Activated naive CD4-positive, alpha-beta T cell treated with Interleukin-2 at 50 U/mL for 16 hours (primary cell): ENCODE measurements around the gene COL5A1.

Experiments
- DNase-seq: peaks from one replicate; pipeline ENCODE4 v3.0.0-alpha.2; 2020

COL5A1 gene

DNA sequence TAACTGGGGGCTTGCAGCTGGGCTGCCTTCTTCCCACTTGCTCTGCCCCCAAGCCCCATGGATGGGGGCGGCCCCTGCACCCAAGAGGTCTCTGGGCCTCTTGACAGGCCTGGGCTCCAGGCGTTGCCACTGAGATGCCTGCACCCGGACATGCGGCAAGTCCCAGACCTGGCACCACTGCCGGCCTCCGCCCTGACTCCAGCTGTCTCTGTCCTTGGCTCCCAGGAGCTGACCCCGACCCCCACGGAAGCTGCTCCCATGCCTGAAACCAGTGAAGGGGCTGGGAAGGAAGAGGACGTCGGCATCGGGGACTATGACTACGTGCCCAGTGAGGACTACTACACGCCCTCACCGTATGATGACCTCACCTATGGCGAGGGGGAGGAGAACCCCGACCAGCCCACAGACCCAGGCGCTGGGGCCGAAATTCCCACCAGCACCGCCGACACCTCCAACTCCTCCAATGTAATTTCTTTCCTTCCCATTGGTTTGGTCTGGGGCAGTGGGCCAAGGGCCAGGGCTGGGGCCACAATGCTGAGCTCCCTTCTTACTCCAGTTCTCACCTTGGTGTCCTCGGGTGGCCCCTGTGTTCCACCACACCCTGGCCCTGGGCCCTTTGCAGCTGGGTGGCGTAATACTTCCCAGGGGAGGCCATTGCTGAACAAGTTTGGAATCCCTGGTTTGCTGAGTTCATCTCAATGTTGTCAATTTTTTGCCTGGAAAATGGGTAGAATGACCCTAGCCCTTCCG, 88.6 kb downstream of the COL5A1 start:
- no peak for DNase-seq

DNA sequence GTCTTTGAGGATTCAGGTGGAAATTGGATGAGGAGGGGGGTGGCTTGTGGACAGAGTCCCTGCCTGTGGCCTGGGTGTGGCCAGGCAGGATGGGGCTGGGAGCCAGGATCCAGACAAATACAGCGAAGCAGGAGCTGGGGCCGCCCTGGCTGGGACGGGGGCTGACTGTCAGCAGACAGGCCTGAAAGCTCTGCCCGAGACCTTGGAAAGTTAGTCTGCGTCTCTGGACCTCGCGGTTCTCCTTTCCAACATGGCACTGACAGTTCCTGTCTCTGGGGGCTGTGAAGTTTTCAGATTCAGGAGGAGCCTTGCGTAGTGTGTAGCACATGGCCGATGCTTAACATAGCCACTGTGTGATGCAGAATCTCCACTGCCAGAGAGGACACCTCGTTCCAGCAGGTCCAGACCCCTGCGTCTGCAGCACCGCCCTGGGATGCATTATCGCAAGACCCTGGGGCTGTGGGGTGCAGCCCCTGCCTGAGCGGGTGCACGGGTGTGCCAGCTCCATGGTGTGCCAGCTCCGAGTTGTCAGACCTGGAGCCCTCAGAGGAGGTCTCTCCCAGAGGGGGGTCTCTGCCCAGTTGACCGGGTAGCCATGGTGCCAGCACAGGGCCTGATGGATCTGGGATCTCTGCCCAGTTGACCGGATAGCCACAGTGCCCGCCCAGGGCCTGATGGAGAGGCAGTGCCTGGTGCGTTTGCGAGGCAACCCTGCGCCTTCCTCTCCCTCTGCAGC, 89.3 kb downstream of the COL5A1 start:
- no peak for DNase-seq

DNA sequence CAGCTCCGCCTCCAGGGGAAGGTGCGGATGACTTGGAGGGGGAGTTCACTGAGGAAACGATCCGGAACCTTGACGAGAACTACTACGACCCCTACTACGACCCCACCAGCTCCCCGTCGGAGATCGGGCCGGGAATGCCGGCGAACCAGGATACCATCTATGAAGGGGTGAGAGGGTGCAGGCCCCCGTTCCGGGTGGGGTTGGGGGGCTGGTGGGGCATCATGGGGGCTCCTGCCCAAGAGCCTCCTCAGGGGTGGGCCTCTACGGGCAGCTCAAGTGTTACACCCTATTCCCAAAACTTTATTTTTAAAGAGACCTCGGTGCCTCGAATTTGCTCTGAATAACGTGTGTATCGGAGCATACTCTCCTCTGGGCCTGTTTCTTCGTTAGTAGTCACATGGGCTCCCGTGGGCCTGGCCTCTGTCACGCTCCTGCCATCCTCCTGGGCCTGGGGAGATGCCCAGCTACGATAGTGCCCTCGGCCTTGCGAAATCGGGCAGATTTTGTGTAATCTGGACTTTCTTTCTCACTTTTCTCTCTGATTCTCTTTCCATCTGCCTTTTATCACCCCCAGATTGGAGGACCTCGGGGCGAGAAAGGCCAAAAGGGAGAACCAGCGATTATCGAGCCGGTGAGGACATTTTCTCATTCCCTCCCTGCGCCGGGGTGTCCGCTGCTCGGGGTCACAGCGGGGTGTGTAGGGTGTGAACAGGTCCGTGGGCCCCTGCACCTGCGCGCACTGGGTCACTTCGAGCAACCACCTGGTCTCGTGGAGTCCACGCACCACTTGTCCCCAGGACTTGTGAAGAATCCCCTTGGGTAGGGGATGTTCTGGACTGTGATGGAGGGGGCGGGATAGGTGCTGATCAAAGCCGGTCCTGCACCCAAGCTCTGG, 90.1 kb downstream of the COL5A1 start:
- no peak for DNase-seq

DNA sequence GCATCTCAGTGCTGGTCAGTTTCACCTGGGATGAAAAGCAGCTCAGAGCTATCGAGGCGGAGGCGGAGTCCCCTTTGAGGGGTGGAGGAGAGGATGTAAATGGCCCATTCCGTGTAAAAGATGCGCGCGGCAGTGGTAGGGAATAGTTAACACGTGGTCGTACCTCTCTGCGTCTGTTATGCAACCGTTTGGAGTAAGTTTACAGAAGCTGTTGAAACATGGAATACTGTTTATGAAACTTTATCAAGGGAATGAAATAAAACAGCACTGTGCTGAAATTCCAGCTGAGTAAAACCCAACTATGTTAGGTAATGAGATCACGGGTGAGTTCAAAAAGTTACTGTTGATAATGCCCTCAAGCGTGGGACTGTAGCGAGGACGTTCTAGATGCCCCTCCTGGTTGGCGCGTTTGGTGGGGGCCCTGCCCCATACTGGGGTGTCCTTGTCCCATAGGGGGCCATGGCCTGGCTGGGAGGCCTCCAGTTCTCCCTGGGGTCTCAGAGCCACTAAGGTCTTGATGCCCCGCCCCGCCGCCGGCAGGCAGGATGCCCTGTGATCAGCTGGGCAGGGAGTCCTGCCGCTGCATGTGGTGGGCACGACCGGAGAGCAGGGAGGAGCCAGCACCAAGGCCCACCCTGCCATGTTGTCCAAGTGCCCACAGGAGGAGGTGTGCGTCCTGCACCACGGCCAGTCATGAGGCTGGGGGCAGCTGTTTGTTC, 90.9 kb downstream of the COL5A1 start:
- DNase-seq, result no peak

DNA sequence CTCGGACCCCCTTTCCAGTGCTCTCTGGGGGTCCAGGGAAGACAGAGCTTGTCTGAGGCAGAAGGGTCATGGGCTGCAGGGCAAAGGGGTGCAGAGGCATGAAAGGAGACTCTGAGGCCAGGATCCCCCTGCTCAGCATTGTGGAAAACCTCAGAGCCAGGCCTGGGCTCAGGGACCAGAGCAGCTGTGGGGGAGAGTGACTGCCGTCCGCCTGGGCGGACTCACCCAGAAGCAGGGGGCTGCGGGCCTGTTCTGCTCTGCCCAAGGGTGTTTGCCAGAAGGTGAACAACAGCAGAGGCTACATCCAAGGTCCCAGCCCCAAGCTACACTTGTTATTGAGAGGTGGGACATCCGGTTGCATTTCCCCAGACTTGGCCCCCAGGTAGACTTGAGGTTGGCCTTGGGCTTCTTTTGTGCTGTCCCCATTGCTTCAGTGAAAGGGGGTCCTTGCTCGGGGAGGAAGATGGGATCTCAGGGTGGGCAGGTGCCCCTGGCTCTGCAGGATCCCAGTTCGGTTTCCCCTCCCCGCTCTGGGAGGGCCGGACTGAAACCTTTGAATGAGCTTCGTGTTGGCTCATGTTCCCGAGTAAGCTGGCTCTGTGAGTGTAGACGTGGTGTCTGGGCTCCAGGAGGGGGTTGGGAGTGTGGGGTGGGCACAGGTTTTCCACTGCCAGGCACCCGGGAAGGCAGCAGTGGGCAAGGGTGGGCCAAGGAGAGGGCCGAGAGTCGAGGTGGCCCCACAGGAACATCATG, 92.1 kb downstream of the COL5A1 start:
- DNase-seq, result no peak

DNA sequence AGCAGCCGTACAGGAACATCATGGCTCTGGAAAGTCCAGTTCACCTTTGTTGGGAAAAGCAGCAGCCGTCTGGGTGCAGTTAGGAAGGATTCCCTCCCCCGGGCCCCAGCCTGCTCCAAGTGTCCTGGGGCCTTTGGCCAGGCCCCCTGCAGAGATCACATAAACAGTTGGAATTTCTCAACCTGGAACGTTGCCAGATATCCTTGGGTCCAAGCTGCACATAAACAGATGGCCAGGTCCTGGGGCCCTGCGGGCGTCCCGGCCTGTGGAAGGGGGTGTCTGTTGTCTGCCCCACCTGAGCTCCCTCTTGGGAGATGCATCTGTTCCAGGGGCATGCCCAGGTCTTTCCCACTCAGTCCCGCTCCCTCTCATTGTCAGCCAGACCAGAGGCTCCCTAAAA, 92.7 kb downstream of the COL5A1 start:
- DNase-seq, result no peak

DNA sequence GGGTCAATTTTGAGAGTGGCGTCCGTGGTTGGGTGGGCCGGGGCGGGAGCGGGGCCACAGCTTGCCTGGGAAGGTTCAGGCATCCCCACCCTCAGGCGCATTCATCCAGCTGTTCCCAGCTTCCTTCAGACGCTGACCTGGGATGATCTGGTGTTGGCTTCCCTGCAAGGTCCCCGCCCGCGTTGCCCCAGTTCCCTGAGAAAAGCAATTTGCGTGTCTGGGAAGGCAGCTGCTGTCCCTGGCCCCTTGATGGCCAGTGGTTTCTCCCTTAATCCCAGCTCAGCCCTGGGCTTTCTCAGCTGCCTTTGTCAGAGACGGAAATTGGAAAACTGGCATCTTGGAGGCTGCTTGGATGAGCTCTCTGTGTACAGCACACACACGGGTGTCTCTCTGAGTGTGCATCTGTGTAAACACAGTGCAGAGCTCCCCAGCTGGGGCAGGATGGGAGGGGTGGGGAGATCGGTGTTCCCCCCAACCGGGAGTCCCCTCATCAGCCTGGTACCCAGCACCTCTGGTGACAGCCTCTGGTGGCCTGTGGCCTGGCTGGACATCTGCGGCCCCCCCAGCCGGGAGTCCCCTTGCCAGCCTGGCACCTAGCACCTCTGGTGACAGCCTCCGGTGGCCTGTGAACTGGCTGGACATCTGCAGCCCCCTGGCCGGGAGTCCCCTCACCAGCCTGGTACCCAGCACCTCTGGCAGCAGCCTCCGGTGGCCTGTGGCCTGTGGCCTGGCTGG, 94.0 kb downstream of the COL5A1 start:
- no peak for DNase-seq

DNA sequence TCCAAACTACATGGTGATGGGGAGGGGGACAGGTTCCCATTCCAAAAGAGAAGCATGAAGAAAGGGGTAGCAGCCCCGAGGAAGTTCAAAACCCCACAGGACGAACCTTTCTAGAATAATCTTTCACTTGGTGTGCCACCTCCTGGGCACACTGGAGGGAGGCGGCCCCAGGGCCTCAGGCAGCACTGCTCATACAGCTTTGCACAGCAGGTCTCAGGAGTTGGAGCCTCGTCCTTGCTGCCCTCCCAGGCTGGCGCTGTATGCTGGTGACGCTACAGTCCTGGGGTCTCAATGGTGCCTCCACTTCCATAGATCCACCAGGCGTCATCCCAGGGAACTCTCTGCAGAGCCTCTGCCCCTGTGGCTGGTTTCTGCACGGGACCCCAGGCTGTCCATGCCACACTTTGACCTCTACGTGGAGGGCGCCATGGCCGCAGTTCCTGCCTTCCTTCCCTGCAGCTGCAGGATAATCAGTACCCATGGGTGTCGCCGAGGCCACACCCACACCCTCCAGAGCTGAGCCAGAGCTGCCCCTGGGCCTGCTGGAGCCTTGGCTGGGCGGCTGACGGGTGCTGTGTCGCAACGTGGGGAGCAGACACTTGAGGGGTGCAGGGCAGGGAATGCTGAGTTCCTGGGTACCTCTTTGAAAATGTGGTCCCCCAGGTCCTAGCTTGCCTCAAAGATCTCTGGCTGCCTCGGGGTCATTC, 95.3 kb downstream of the COL5A1 start:
- DNase-seq, result no peak

DNA sequence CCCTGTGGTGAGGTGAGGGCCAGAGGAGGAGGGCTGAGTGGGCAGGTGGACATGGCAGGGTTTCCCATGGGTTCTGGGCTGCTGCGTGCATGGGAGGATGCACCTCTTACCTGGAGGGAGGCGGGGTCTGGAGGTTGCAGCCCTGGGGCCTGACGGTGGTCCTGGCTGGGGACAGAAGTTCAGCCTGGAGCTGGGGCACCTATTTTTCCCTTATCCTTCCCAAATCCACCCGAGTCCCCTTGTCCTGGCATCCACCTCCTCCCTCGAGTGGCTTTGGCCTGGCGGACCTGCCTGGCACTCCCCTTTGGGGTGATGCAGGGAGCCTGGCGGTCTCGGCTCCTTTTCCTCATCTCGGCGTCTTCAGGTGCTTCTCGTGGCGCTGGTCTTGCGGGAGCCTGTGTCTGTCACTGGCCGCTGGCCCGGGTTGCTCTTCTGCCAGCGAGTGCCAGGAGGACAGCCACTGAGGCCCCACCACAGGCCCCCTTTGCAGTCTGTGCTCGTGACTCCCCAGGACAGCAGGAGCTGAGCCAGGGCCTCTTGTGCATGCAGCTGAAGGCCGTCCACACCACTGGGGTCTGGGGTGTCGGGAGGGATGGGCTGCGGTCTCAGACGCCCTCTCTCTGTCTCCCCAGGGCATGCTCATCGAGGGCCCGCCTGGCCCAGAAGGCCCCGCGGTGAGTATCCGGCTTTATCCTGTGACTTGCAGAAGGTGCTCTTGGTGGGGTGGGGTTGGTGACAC, 96.4 kb downstream of the COL5A1 start:
- DNase-seq, result no peak

DNA sequence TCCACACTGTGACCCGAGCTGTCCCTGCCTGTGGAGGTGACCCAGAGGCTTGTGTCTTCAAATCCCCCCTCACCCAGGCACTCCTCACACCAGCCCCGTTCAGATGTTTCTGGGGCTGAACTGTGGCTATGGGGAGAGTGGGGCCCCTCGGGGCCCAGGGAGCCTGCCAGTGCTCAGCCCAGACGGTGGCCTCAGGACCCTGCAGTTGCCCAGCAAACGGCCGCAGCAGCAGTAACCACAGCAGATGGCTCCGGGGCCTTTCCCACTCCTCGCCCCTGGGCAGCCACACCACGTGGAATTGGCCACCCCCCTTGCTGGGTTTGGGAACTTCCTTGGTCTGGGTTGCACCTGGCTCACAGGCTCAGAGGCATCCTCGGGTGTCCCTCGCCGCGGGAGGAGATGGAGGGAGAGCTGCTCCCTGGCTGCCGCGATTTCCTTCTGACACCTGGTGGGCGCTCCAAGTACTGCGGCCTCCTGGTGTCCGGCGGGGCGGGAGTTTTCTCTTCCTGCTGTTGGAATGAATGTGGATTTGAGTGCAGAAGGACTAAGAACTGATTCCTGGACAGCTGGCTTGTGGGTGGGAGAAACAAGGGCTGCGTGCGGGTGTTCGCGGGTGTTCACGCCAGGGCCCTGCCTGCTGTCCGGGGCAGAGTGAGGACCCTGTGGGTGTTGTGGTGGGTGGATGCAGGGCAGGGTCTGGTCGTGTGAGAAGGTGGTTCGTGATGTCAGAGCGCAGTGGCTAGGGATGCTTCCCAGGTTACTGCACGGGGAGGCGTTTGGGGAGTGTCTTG, 97.5 kb downstream of the COL5A1 start:
- peak; percentile 30 for DNase-seq

DNA sequence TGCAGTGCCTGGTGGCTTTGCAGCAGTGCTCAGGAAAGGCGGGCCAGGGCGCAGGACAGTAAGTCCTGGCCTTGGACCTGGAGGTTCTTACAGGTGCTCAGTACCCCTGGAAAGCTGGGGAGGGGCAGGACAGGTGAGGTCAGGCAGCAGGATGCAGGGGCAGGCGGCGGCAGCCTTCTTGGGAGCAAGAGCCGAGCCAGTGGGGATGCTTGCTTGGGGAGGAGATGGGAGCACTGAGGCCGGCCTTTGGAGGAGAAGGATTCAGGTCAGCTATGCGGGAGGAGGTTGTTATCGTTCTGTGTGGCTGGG, 98.0 kb downstream of the COL5A1 start:
- no peak for DNase-seq

DNA sequence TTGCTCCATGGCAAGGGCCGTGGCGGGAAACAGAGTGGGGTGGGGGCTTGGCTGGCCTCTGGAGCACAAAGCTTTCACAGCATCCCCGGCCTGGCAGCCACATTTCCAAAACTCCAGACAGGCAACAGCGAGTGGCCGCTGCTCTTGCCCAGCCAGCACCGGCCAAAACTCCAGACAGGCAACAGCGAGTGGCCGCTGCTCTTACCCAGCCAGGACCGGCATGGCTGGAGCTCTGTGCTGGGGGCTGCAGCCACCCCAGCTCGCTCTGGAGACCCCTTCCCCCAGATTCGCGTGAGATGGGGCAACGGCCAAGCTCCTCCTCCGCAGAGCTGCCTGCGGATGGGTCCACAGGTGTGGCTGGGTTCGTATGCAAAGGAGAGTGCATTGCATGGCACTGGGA, 98.5 kb downstream of the COL5A1 start:
- no peak for DNase-seq

DNA sequence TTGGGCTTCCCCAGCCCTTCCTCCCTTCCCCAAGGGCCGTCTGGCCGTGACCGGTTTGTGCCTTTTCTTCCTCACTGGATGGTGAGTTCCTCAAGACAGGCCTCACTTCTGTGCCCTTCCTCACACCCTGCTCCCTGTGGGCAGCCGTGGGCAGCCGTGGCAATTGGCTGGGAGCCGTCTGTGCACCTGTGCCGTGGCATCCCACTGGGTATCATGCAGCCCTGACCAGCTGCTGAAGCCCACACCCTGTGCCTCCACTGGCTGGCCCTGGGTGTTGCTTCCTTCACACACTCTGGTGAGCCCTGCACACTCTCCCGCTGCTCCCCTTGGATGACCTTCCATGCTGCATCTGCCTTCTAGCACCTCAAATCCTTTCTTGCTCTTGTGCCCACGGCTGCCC, 100.2 kb downstream of the COL5A1 start:
- DNase-seq, result no peak

DNA sequence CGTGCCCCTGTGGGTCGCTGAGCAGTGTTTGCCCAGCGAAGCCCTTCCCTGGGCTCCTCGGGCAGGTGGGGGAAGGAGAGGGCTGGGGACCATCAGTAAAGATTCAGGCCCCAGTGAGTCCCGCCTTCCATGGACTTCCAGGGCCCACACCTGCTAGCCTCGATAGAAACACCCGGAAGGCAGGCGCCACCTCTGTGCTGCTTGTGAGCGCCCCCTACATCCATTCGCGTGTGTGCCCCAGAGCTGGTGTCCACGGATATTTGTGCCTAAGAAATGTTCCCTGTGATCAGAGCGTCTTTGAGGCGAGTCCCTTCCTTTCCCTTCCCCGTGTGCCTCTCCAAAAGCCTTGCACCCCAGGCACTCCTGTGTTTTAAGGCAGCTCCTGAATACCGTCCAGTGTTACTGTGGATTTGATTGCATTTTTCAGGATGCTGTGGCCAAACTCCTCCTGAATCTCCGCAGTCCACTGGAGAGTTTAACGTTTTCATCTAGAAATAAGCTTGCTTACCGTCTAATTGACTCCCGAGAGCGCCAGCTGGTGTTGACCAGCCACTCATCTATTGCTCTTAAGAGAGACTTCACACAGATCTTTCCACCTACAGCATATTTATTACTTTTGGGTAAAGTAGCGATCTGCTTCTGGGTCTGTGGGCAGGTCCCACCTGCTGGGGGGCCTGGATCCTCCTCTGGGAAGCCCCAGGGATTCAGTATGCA, 101.4 kb downstream of the COL5A1 start:
- DNase-seq, result no peak

DNA sequence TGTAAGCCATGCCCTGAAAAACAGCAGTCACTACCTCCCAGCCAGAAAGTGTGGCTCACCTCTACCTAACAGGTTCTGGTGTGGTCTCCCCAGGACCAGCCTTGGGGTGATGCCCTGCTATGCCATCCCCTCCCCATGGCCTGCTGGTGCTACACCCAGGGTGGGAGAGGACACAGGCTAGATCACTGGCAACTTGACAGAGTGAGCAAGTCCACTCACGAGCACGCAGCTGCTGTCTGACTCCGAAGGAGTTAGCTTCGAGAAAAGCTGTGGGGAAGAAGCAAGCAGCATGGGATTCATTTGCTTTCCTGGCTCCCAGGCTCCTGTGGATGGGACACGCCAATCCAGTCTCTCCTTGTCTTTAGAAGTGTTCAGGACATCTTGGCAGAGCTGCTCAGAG, 102.2 kb downstream of the COL5A1 start:
- DNase-seq, result no peak

DNA sequence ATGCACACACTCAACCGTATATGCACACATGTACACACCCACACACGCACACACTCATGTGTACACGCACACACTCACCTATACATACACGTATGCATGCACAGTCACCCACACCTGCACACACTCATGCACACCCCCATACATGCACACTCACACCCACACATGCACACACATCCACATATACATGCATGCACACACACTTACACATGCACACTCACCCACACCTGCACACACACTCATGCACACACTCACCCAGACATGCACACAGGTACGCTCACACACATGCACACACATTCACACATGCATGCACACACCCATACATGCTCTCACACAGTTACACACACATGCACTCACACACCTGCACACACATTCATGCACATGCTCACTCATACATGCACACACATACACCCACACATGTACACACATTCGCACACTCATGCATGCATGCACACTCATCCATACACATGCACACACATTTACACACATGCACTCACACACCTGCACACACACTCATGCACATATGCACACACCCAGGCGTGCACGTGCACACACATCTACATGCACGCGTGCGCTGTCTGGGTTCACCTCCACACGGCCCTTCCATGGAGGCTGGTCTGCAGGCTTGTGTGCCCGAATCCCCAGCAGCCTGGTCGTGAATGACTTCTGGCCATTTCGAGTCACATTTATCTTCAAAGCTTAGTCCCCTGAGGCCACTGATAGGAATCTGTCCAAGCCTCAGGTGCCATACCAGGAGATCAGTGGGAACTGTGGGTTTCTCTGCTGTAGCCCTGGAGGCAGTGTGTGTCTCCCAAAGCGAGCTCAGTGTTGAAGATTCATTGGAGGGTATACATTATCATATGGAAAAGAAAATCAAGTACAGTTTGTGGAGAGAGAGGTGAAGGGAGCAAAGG, 103.0 kb downstream of the COL5A1 start:
- DNase-seq, result no peak

DNA sequence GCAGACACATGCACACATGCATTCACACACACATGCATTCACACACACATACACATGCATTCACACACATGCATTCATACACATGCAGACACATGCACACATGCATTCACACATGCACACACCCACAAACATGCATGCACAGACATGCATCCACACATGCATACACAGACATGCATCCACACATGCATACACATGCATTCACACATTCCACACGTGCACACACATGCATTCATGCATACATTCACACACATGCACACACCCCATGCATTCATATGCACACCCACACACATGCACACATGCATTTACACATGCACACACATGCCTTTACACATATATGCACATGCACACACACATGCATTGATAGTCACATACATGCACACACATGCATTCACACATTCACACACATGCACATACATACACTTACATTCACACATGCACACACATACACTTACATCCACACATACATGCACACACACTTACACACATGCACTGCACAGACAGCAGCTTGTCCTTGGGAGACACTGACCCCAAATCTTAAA, 106.4 kb downstream of the COL5A1 start:
- DNase-seq, result no peak
